Ectodermal cell (in vitro differentiated cells): Measurements from ENCODE around the gene ALDH1A1. TPM values are rescaled to one million over a fixed set of nuclear protein-coding genes. Genes with fewer than 3 reads are reported as not detected.

Experiments
- H3K27ac ChIP-seq: 2 replicates; pipeline ENCODE4 v1.7.0; 2013; ENCODE audit warnings: mild to moderate bottlenecking, low read depth, low read length; ENCODE audit not compliant: insufficient read depth, poor library complexity, severe bottlenecking
- H3K27me3 ChIP-seq: 2 replicates; pipeline ENCODE4 v1.7.0; 2013; ENCODE audit warnings: mild to moderate bottlenecking, low read length; ENCODE audit not compliant: insufficient read depth, control insufficient read depth, poor library complexity, severe bottlenecking
- H3K36me3 ChIP-seq: one replicate; pipeline ENCODE4 v1.7.0; 2013; ENCODE audit warnings: low read length; ENCODE audit not compliant: control insufficient read depth, insufficient read depth
- H3K4me1 ChIP-seq: one replicate; pipeline ENCODE4 v1.7.0; 2013; ENCODE audit warnings: low read length; ENCODE audit not compliant: control insufficient read depth, insufficient read depth
- H3K4me3 ChIP-seq: 2 replicates; pipeline ENCODE4 v1.7.0; 2013; ENCODE audit warnings: low read depth, low read length, control low read depth; ENCODE audit not compliant: insufficient read depth
- H3K9me3 ChIP-seq: 2 replicates; pipeline ENCODE4 v1.7.0; 2013; ENCODE audit warnings: mild to moderate bottlenecking, low read length, moderate library complexity; ENCODE audit not compliant: control insufficient read depth
- WGBS, 2 experiments: methylation state at CpG; one replicate each; pipeline ENCODE4 v1.1.7; 2013; ENCODE audit warnings: missing lambda C conversion rate in 2 of 2; 5-methylcytosine and 5-hydroxymethylcytosine counted together
- polyA plus RNA-seq, 4 experiments: library from polyadenylated mRNA; stranded (reverse); fragments of 50-300 nt; gene quantifications; one replicate each; pipeline ENCODE4 v1.2.3, GENCODE V29; 2013

Gene ALDH1A1
- polyA plus RNA-seq (2013, experiment 1 of 4), result 1.4 TPM
- 1.4 TPM for polyA plus RNA-seq (2013, experiment 2 of 4)
- polyA plus RNA-seq (2013, experiment 3 of 4), result 0.37 TPM
- polyA plus RNA-seq (2013, experiment 4 of 4), result 0.36 TPM

DNA sequence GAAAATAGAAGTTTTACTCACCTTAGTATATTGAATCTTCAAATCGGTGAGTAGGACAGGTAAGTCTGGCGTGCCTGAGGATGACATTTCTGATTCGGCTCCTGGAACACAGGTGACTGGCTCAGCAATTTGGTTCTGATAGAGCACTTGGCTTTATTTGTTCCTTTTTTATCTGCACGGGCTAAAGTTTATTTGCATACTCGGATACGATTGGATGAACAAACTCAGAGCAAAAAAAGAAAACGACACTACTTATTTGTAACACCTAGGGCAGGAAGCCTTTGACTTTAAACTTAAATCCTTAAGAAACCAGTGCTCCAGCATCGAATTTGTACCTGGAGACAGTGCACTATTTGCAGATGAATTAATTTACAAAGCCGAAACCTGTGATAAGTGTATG is at the start of gene ALDH1A1:
Gene ALDH1A1, minus strand, starts transcription at position 140 of the 400 bp plus-strand sequence. Its CDS starts 53 bp downstream, at position 87.
- H3K4me3 ChIP-seq, result no peak within 1 kb of the TSS
- H3K27me3 ChIP-seq, result no peaks in the 10 kb centered on the region
- H3K36me3 ChIP-seq, result no peaks in the 10 kb centered on the region
- no peaks in the 10 kb centered on the region for H3K9me3 ChIP-seq
- H3K27ac ChIP-seq, result no peak within 1 kb of the TSS
- WGBS, 2 experiments, result 70 to 72% methylated on average over 9 of the region's 9 CpGs
- no peaks in the 10 kb centered on the region for H3K4me1 ChIP-seq

DNA sequence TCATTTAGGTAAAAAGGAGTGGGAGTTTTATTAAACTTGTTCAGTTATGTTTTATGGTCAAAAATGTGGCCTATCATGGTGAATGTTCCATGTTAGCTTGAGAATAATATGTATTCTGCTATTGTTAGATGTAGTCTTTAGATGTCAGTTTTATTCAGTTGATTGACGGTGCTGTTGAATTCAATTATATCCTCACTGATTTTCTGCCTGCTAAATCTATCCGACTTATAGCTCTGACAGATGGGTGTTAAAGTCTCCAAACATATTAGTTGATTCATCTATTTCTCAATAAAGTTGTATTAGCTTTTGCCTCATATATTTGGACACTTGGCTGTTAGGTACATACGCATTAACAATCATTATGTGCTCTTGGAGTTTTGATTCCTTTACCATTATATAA is 49.0 kb upstream of the ALDH1A1 start:
- Histone ChIP-seq H3K4me1 (no peaks in the 10 kb centered on the region), H3K4me3 (no peak overlapping the region), H3K27me3 (no peaks in the 10 kb centered on the region), H3K27ac (no peak overlapping the region), H3K9me3 (no peaks in the 10 kb centered on the region), H3K36me3 (no peaks in the 10 kb centered on the region)
- WGBS, 2 experiments, result 85 to 90% methylated on average over 3 of the region's 3 CpGs

- no peak overlapping the region for H3K27ac ChIP-seq
- no peaks in the 10 kb centered on the region for H3K9me3 ChIP-seq
- no peak overlapping the region for H3K4me3 ChIP-seq
- 96 to 100% methylated on average over 2 to 3 of the region's 4 CpGs for WGBS, 2 experiments
- no peaks in the 10 kb centered on the region for H3K27me3 ChIP-seq
- H3K36me3 ChIP-seq, result no peaks in the 10 kb centered on the region
- no peaks in the 10 kb centered on the region for H3K4me1 ChIP-seq
Observed at GRCh38 chr9:72998363-72998762, 45.5 kb upstream of the ALDH1A1 start.

- H3K27me3 ChIP-seq, result no peaks in the 10 kb centered on the region
- H3K4me3 ChIP-seq, result no peak overlapping the region
- H3K4me1 ChIP-seq, result no peaks in the 10 kb centered on the region
- no peaks in the 10 kb centered on the region for H3K9me3 ChIP-seq
- H3K27ac ChIP-seq, result no peak overlapping the region
- 92 to 96% methylated on average over 9 of the region's 9 CpGs for WGBS, 2 experiments
- H3K36me3 ChIP-seq, result no peaks in the 10 kb centered on the region
Observed at GRCh38 chr9:72997387-72997995, 44.6 kb upstream of the ALDH1A1 start.

DNA sequence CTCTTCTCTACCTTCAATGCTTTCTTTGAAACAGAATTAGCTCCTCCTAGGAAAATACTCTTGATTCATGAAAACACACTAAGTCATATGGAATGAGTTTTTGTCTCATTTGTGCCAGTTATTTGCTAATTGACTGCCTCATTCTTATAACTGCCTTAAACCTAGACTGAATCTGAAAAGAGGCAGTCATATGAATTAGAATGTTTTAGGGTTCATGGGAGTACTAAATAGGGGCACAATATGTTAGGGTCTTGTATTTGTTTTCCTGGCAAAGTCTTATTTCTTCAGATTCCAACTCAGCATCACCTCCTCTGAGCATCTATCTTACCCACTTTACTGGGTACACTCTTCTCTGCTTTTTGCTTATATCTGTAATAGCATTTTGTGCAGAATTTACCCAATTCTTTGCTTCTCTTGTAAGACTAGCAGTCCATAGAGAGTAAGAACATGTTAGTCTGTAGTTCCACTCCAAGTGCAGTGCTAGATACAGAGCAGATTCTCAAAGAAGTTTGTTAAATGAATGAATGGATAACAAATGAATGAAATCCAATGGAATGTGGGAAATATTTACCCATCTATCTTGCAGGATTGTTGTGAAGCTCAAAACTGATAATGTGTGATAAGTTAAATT is 43.9 kb upstream of the ALDH1A1 start:
- H3K4me3 ChIP-seq, result no peak overlapping the region
- H3K27me3 ChIP-seq, result no peaks in the 10 kb centered on the region
- H3K9me3 ChIP-seq, result no peaks in the 10 kb centered on the region
- H3K36me3 ChIP-seq, result no peaks in the 10 kb centered on the region
- H3K4me1 ChIP-seq, result no peaks in the 10 kb centered on the region
- H3K27ac ChIP-seq, result no peak overlapping the region

GRCh38 chr9:72996114-72996513 is 43.3 kb upstream of the ALDH1A1 start:
- Histone ChIP-seq H3K36me3 (no peaks in the 10 kb centered on the region), H3K4me1 (no peaks in the 10 kb centered on the region), H3K27me3 (no peaks in the 10 kb centered on the region), H3K27ac (no peak overlapping the region), H3K4me3 (no peak overlapping the region), H3K9me3 (no peaks in the 10 kb centered on the region)
- 92 to 100% methylated on average over 1 to 2 of the region's 2 CpGs for WGBS, 2 experiments

- Histone ChIP-seq H3K4me3 (no peak overlapping the region), H3K27me3 (no peaks in the 10 kb centered on the region), H3K4me1 (no peaks in the 10 kb centered on the region), H3K36me3 (no peaks in the 10 kb centered on the region), H3K9me3 (no peaks in the 10 kb centered on the region), H3K27ac (no peak overlapping the region)
- WGBS, 2 experiments, result 87 to 95% methylated on average over 2 to 5 of the region's 5 CpGs
Observed at GRCh38 chr9:72995131-72996024, 42.5 kb upstream of the ALDH1A1 start.

DNA sequence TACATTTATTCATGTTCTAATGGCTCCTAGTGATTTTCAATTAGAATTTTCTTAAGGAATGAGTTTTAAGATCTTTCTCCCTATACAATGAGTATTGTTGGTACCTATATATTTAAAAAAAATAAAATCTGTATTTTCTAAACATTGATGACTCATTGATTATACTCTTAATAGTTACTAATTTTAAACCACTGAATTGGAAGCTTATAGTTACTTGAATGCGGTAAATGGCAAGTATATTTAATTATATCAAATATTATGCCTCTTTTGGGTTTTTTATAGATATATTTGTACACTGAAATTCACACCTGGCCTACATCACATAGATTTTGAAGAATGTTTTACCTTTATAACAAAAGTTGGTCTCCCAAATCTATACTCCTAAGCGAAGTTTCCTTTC is 38.9 kb upstream of the ALDH1A1 start:
- Histone ChIP-seq H3K36me3 (no peaks in the 10 kb centered on the region), H3K27me3 (no peaks in the 10 kb centered on the region), H3K27ac (no peak overlapping the region), H3K4me3 (no peak overlapping the region), H3K9me3 (no peaks in the 10 kb centered on the region), H3K4me1 (no peaks in the 10 kb centered on the region)
- WGBS, 2 experiments, result 80 to 100% methylated on average over 1 of the region's 2 CpGs

- H3K27me3 ChIP-seq, result no peaks in the 10 kb centered on the region
- H3K4me3 ChIP-seq, result no peak overlapping the region
- H3K9me3 ChIP-seq, result no peaks in the 10 kb centered on the region
- 83 to 92% methylated on average over 1 of the region's 1 CpG for WGBS, 2 experiments
- no peak overlapping the region for H3K27ac ChIP-seq
- no peaks in the 10 kb centered on the region for H3K36me3 ChIP-seq
- H3K4me1 ChIP-seq, result no peaks in the 10 kb centered on the region
Observed at GRCh38 chr9:72990397-72991182, 37.7 kb upstream of the ALDH1A1 start.
